T-helper 1 cell (primary cell): ENCODE data around the gene LENG8.
A peak's percentile ranks its signal among the peaks of the same experiment; 100 is the strongest.

Experiments
- DNase-seq, 5 donors: peaks; one replicate each; pipeline ENCODE4 v3.0.0-alpha.2; 2012 to 2020

LENG8 gene

DNA sequence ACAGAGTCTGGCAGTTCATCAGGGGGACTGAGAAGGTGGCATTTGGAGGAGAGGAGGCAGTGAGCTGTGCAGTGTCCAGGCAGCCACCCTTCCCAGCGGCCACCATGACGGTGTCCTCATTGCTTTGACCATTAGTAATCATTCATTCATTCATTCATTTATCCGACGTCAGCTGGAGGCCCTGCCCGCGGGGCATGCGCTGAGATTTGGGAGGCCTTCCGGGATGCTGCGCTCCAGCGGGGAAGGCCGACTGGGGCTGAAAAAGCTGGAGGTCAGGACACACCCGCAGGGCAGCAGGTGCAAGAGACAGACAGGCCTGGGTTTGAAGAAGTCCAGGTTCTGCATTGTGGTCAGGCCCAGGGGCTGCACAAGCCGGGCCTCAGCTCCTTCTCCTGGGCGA is 24.8 kb upstream of the LENG8 start:
- no peak for DNase-seq

DNA sequence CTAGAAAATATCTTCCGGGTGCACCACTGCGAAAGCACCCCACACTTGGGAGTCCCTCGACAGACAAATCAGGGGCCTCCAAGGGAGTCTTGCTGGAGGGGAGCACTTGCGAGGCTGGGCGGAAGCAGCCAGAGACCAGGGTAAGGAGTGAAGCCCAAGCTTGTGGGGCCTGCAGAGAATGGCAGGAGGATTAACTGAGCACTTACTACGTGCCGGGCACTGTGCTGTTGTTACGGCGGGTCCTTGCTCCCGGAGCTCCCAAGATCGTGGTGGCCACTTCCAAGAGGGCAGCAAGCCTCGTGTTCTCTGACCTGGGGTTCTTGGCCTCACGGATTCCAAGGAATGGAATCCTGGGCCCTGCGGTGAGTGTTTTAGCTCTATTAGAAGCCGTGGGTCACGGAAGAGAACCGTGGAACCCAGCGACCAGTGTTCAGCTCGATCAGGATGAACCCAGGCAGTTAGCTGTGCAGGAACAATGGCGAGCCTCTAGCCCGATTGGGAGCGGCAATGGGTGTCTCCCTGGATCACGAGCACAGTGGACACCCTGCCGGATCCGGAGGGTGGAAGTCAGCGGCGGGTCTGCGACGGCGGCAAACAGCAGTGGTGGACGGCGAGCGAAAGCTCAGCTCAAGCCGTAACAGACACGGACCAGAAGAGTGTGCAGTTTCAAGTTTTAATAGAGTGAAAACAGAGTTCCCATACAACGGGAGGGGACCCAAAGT is 24.2 kb upstream of the LENG8 start:
- no peak for DNase-seq

DNA sequence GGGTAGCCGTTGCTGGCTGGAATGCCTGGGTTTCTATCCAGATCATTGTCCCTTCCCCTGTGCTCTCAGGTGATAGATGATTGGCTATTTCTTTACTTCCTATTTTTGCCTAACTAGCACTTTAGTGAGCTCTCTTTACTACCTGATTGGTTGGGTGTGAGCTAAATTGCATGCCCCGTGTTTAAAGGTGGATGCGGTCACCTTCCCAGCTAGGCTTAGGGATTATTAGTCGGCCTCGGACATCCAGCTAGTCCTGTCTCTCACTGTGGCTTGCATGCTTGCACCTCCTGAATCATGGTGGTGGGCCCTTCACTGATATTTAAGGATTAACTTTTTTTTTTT is 23.6 kb upstream of the LENG8 start:
- DNase-seq = no peak

DNA sequence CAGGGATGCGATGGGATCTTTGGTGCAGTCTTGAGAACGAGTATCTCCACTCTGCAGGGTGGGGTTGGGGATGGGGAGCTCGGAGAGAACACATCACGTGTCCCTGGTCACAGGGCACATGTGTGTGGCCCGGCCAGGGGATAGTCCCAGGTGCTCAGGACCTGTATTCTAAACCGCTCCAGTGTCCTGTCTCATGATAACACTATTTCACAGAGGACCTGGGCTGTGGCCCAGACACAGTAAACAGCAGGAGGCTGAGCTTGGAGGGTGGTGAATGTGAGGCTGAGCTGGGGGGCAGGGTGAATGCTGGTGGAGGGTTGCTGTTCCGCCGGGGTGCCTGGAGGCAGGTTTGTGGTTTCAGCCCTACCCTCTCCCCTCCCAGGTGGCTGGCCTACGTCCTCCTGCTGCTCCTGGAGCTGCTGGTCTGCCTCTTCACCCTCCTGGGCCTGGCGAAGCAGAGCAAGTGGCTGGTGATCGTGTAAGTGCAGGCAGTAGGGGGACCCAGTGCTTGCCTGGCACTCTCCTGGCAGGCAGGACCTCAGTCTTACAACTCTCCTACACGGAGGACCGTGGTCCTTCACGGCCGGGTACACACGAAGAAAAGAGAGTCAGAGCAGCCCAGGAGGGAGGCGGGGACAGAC is 22.6 kb upstream of the LENG8 start:
- no peak for DNase-seq

DNA sequence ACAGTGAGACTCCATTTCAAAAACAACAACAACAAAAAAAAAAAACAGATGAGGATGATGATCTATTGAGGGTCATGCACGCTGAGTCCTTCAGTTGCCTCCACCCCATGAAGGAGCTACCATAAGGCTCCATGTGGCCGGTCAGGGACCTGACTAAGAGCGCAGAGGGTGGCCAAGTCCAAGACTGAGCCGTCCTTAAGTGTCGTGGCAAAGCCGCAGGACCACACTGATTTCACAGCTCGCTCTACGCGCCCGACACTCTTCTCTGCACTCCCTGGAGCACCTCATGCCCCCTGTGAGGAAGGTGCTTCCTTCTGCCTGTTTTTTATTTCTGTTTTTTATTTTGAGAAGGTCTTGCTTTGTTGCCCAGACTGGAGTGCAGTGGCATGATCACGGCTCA is 21.4 kb upstream of the LENG8 start:
- DNase-seq = no peak

DNA sequence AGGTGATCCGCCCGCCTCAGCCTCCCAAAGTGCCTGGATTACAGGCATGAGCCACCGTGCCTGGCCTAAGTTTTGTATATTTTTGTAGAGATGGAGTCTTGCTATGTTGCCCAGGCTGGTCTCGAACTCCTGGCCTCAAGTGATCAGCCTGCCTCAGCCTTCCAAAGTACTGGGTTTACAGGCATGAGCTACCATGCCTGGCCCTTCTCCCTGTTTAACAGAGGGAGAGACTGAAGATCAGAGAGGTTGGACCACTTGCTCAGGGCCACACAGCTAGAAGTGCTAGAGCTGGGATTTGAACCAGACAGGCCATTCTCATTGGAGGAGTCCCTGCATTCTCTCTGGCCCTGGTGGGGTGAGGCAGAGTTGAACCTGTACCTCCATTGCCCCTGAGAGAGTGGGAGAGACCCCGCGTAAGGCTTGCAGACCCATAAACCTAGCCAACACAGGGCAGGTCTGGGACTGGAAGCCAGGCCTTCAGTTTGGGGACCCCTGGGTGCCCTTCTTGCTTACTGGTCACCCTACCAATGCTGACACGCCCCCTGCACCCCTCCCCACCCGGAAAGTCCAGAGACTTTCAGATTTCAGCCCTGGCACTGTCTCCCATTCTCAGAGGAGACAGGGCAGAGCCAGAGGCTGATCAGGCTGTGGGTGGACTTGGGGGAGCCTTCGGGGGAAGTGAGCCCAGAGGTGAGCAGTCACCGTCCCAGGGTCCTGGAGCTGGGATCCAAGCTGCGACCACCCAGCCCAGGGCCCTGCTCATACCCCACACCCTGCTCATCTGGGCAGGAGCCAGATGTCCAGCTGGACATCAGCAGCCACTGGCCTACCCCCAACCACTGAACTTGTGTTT is 20.4 kb upstream of the LENG8 start:
- no peak for DNase-seq

DNA sequence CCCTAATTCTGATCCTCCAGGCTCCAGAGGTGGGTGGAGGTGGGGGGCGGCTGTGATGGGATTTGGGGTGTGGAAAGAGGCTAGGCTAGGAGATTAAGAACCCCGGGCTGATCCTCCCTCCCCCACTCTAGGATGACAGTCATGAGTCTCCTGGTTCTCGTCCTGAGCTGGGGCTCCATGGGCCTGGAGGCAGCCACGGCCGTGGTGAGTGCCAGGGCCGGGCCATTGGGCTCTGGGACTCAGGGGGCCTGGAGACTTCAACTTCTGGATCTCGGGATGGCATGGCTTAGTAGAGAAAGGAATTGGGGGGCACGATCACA is 19.9 kb upstream of the LENG8 start:
- no peak for DNase-seq

DNA sequence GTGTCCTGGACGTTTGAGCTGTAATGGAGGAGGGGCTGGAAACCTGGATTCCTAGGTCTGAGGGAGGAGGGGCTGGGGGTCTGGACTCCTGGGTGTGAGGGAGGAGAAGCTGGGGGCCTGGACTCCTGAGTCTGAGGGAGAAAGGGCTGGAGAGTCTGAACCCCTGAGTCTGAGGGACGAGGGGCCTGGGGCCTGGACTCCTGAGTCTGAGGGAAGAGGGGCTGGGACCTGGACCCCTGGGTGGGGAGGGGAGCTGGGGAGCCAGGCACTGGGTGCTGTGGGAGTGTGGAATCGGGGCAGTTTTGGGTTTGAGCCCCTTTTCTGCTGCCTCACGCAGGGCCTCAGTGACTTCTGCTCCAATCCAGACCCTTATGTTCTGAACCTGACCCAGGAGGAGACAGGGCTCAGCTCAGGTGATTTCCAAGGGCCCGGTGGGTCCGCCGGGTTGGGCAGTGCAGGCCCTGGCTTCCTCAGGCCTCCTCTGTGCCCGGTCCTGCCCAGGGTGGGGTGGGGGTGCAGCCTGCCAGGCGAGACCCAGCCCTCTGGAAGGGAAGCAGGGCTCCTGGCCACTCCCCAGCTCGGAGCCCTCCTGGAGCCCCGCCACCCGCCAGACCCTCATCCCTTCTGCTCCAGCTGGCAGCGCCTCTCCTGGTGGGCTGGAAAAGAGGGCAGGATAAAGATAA is 19.3 kb upstream of the LENG8 start:
- no peak for DNase-seq

DNA sequence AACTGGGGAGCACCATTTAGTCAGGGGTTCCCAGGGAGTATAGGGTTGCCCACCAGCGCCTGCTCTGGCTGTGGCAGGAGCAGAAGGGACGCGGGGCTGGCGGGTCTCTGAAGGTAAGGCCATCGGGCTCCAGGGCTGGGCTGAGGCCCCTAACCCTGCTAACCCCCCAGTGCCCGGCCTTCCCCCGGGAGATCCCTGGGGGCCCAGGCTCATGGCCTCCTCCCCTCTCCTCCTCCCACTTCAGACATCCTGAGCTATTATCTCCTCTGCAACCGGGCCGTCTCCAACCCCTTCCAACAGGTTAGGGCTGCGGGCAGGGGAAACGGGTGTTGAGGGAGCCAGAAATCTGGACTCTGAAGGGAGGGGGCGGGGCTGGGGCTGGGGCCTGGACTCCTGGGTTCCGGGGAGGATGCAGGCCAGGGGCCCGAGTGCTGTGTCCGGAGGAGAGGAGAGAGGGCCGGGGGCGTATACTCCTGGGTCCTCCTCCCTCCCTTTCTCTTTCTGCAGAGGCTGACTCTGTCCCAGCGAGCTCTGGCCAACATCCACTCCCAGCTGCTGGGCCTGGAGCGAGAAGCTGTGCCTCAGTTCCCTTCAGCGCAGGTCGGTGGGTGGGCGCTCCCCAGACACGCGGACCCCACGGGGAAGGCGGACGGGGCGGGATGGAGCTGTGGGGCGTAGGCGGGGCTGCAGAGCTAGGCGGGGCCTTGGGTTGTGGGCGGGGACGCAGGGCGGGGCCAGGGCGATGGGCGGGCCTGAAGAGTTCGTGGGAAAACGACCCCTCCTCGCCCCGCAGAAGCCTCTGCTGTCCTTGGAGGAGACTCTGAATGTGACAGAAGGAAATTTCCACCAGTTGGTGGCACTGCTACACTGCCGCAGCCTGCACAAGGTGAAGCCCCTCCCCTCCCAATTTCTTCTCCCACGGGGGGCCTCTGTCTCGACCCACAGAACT is 18.4 kb upstream of the LENG8 start:
- peak in 2 of 5 donors; percentile 33 to 36 for DNase-seq

DNA sequence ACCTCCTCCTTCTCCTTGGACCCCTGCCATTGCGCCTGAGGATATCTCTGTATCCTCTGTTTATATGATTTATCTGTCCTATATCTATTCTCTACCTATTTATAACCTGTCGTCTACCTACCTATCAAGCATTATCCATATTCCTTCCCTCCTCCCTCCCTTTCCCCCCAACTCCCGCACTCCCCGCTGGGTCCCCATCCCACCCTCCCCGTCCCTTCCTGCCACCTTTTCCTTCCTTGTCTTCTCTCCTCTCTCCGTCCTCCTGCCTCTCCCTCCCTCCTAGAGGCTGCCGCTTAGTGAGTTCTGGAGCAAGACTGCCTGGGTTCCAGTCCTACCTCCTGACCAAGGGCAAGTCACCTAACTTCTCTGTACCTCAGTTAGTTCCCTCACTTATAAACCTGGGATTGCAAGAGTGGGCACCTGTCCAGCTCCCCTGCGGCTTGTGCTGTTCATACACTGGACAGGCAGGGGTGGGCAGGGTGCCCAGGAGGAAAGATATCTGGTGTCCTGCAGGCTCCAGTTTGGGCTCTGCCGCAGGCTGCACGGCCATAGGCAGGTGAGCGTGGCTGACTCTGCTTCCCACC is 17.7 kb upstream of the LENG8 start:
- no peak for DNase-seq

DNA sequence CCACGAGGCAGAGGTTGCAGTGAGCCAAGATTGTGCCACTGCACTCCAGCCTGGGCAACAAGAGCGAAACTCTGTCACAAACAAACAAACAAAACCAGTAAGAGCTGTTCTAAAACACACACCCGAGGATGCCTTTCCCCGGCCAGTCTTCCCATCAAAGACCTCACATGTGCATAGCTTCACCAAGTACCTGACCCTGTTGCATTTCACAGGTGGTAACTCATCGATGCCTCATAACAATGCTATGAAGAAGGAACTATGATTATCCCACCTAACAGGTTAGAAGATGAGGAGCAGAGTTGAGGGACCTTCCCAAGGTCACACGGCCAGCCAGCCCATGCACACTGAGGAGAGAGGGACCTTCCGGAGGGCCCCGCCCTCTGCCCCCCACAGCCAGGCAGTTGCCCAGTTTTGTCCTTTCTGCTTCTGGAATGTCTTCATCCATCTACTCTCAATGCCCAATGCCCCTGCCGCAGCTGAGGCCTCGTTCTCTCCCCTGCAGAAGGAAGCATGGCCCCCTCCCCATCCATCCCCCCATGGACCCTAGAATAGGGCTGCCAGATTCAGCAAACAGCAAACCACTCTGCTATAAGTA is 16.8 kb upstream of the LENG8 start:
- DNase-seq = no peak

DNA sequence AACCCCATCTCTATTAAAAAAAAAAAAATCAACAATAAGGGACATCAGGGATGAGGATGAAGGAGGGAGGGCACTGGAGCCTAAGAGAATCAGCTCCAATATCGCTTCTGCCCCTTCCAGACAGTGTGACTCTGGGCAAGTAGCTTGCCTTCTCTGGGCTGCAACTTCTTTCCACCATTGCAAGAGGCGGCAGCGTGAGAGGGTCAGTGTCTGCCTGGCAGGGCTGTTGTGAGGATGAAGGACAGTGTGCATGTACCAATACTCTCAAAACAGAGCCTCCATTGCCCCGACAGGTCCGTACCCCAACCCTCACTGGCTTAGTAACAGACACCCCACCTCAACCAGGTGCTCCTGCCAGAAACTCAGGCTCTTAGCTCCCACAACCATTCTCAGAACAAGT is 15.3 kb upstream of the LENG8 start:
- DNase-seq = no peak

DNA sequence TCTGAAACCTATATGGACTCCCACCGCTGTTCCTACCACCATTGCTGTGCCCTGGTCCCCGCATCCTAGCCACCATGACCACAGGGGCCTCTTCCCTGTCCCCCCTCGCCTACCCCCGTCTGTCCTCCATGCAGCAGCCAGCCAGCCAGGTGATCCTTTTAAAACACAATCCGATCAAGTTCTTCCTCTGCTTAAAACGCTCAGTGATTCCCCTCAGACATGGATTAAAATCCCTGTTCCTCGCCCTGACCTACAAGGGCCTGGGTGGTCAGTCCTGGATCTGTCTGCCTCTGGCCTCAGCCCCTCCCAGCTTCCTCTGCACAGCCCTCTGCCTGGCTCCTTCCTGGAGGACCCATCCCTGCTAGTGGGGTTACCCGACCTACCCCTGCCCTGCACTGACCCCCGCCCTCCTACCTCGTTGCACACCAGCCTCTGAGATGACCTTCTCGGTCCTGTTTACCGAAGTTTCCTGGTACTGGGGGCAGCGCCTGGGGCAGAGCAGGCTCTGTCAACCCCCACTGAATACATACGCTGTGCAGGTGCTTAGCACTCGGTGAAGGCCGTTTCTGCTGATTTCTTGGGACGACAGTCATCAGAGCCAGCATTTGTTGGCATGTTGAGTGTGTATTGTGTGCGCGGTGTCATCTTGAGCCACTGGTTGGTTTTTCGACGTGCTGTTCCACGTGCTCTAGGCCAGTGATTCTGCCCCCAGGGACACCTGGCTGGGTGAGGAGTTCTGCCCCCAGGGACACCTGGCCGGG is 14.7 kb upstream of the LENG8 start:
- no peak for DNase-seq

DNA sequence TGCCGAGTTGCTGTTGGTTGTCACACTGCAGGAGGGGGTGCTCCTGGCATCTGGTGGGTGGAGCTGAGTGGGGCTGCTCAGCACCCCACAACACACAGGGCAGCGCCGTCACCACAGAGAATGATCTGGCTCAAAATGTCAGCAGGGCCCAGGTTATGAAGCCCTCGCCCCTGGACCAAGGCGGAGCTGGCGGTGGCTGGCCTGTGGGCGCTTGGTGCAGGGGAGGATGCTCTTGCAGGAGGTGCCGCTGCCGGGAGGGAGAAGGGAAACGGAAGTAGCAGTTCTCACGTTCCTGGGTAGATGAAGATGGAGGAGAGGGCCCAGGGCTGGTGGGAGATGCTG is 14.2 kb upstream of the LENG8 start:
- no peak for DNase-seq

DNA sequence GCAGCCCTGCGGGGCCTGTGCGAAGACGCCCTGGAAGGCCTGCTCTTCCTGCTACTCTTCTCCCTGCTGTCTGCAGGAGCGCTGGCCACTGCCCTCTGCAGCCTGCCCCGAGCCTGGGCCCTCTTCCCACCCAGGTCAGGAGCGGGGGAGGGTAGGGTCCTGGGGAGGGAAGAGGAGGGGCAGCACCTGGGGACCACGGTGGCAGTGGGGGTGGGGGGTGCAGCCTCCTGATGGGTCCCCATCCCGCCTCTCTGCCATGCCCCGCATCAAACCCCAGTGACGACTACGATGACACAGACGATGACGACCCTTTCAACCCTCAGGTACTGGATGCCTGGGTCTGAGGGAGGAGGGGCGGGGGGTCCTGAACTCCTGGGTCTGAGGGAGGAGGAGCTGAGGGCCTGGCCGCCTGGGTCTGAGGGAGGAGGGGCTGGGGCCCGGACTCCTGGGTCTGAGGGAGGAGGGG is 13.4 kb upstream of the LENG8 start:
- DNase-seq = no peak

DNA sequence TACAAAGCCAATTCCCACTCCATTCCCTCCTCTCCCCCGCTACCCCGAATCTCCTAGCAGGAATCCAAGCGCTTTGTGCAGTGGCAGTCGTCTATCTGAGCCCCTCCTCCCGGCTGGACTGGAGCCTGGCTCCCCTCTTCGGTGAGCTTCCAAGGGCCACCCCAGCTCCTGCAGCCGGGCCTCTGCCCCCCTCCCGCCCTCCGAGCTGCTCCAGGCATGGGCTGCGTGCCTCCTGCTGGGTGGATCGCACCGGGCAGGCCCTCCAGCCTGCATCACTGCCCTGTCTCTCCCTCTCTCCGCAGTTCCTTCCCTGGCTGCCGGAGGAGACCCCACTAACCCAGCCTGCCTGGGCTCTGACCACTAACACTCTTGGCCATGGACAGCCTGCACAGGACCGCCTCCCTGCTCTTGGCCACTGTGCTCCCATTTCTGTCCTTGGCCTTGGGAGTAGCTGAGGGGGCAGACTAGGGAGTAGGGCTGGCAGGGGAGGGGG is 12.9 kb upstream of the LENG8 start:
- DNase-seq = no peak

DNA sequence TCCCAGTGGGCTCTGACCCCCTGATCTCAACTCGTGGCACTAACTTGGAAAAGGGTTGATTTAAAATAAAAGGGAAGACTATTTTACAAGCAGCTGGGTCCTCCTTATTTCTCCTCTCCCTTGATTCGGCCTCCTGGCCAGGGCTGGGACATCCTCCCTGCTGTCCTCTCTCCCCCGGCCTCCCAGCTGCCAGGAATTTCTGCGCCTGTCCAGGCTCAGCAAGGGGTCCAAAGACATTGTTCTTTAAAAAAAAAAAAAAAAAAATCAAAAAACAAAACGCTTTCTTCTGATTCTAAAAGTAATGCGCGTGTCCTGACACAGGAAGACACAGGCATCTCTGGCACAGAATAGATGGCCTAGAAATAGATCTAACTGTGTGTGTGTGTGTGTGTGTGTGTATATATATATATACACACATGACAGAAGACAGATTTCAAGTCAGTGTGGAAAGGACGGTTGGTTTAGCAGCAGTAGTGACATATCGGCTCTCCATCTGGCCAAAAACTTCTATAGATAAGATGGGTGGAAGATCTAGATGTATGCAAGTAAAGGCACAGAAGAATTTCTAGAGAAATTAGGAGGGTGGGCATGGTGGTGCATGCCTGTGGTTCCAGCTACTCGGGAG is 12.3 kb upstream of the LENG8 start:
- no peak for DNase-seq

DNA sequence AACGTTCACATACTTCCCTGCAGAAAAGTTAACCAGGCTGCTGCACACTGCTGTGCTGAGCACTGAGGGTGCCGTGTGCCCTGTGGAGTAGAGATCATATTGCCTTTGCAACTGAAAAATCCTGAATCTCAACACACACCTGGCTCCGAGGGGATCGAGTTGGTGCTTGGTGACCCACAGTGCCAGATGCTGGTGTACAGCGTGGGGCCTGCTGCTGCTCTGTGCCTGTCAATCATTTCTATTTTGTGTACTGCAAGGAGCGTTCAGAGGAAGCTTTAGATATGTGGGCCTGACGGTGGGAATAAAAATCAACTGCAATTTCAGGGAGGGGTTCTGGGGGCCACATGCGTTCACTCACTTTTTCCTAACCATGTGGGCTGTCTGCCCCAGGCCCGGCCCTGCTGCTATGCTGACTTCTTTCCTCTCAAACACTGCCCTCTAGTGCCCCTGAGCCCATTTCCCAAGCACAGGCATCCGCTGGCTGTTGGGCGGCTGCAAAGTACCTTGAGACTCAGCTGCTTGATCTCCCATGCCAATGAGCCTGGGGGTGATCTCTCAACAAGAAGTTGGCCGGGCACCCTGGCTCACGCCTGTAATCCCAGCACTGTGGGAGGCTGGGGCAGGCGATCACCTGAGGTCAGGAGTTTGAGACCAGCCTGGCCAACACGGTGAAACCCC is 9.7 kb upstream of the LENG8 start:
- DNase-seq = no peak

DNA sequence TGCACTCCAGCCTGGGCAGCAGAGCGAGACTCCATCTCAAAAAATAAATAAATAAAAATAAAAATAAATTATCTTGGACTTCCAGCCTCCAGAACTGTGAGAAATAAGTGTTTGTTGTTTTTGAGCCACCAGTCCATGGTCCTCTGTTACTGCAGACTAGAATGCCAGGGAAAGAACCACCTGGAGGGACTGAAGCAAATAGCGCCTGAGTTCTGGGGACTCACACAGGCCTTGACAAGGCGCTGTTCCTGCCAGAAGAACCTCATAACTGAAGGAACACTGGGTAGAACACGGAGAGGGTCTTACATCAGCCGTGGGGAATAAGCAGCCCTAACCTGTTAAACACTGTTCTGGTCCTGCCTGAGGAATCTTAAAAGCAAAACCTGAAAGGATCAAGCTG is 8.4 kb upstream of the LENG8 start:
- DNase-seq = no peak

DNA sequence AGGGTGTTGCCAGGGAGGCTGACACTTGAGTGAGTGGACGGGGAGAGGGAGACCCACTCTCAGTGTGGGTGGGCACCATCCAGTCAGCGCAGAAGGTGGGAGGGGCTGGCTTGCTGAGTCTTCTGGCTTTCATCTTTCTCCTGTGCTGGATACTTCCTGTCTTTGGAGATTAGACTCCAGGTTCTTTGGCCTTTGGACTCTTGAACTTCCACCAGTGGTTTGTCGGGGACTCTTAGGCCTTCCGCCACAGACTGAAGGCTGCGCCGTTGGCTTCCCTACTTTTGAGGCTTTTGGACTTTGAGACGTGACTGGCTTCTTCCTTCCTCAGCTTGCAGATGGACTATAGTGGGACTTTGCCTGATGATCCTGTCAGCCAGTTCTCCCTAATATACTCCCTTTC is 4.3 kb upstream of the LENG8 start:
- DNase-seq = no peak
